HepG2 (cell line): ENCODE data around the gene RREB1. TPM values are rescaled to one million over a fixed set of nuclear protein-coding genes. Genes with fewer than 3 reads are reported as not detected.

Experiments used
- HNF1A ChIP-seq, 2 experiments: sonication (generic) in 1 of 2; formaldehyde crosslinking in 1 of 2; IDR thresholded peaks; 2 replicates each; pipeline versions ENCODE4 v1.4.0 to v1.6.1; 2016 to 2020; ENCODE audit warnings: borderline replicate concordance in 1 of 2, low read depth in 1 of 2, mild to moderate bottlenecking in 1 of 2, missing genetic modification reagents in 1 of 2
- NFKB2 ChIP-seq: sonication (generic); formaldehyde crosslinking; IDR thresholded peaks from 2 replicates; pipeline ENCODE4 v1.4.0; 2020; ENCODE audit warnings: missing genetic modification reagents, borderline replicate concordance
- NFYB ChIP-seq: sonication (generic); formaldehyde crosslinking; IDR thresholded peaks from 2 replicates; pipeline ENCODE4 v1.4.0; 2020; ENCODE audit warnings: missing genetic modification reagents
- NRL ChIP-seq: sonication (generic); formaldehyde crosslinking; IDR thresholded peaks from 2 replicates; pipeline ENCODE4 v1.5.0; 2020; ENCODE audit warnings: missing genetic modification reagents, mild to moderate bottlenecking, moderate library complexity, borderline replicate concordance
- PITX1 ChIP-seq: sonication (generic); formaldehyde crosslinking; IDR thresholded peaks from 2 replicates; pipeline ENCODE4 v1.5.1; 2020; ENCODE audit warnings: mild to moderate bottlenecking, missing genetic modification reagents
- PRMT3 ChIP-seq: sonication (generic); formaldehyde crosslinking; IDR thresholded peaks from 2 replicates; pipeline ENCODE4 v1.8.1; 2022; ENCODE audit warnings: low read depth, mild to moderate bottlenecking, moderate library complexity, missing genetic modification reagents, borderline replicate concordance
- TEF ChIP-seq: sonication (generic); formaldehyde crosslinking; IDR thresholded peaks from 2 replicates; pipeline ENCODE4 v1.5.0; 2020; ENCODE audit warnings: missing genetic modification reagents
- TIGD3 ChIP-seq: sonication (generic); formaldehyde crosslinking; IDR thresholded peaks from 2 replicates; pipeline ENCODE4 v1.5.1; 2020; ENCODE audit warnings: mild to moderate bottlenecking, missing genetic modification reagents, borderline replicate concordance
- ZNF180 ChIP-seq: sonication (generic); formaldehyde crosslinking; IDR thresholded peaks from 2 replicates; pipeline ENCODE4 v1.4.0; 2020; ENCODE audit warnings: low read depth, missing genetic modification reagents, borderline replicate concordance
- ZNF296 ChIP-seq: sonication (generic); formaldehyde crosslinking; conservative IDR thresholded peaks from 2 replicates; pipeline ENCODE4 v1.5.0; 2020; ENCODE audit warnings: mild to moderate bottlenecking, missing genetic modification reagents
- ZNF543 ChIP-seq: sonication (generic); formaldehyde crosslinking; IDR thresholded peaks from 2 replicates; pipeline ENCODE4 v1.4.0; 2020; ENCODE audit warnings: mild to moderate bottlenecking, missing genetic modification reagents
- ZNF552 ChIP-seq: sonication (generic); formaldehyde crosslinking; IDR thresholded peaks from 2 replicates; pipeline ENCODE4 v1.9.0; 2022; ENCODE audit warnings: missing genetic modification reagents, mild to moderate bottlenecking, borderline replicate concordance
- ZNF557 ChIP-seq: sonication (generic); formaldehyde crosslinking; IDR thresholded peaks from 2 replicates; pipeline ENCODE4 v1.4.0; 2020; ENCODE audit warnings: missing genetic modification reagents
- ZNF710 ChIP-seq: sonication (generic); formaldehyde crosslinking; IDR thresholded peaks from 2 replicates; pipeline ENCODE4 v1.5.0; 2020; ENCODE audit warnings: mild to moderate bottlenecking, missing genetic modification reagents, borderline replicate concordance
- ZNF790 ChIP-seq: sonication (generic); formaldehyde crosslinking; IDR thresholded peaks from 2 replicates; pipeline ENCODE4 v1.8.0; 2022; ENCODE audit warnings: missing genetic modification reagents, mild to moderate bottlenecking, borderline replicate concordance
- ZNF839 ChIP-seq: sonication (generic); formaldehyde crosslinking; IDR thresholded peaks from 2 replicates; pipeline ENCODE4 v1.4.0; 2020; ENCODE audit warnings: missing genetic modification reagents, mild to moderate bottlenecking, borderline replicate concordance
- polyA plus RNA-seq, 8 experiments: library from polyadenylated mRNA; depleted of rRNA in 3 of 8; stranded (reverse) in 7 of 8; unstranded in 1 of 8; fragments of >200 nt; fragmentation: Illumina TruSeq in 4 of 8; extraction: Trizol in 4 of 8; gene quantifications; 2 replicates each; pipeline versions ENCODE4 v1.2.1 to v1.2.3, GENCODE V29; 2011 to 2016; ENCODE audit warnings: low read depth in 4 of 8, missing spikeins in 1 of 8, mixed read lengths in 1 of 8; ENCODE audit not compliant: insufficient read depth in 1 of 8
- total RNA-seq, 5 experiments: library from RNA; depleted of rRNA; stranded (reverse); fragments of >200 nt; fragmentation: Illumina TruSeq; extraction: Trizol; gene quantifications; 2 replicates each; pipeline ENCODE4 v1.2.3, GENCODE V29; 2016; ENCODE audit warnings: low read depth in 1 of 5

RREB1 gene
- total and polyA plus RNA-seq, 2 of the 13 experiments (the other 11 are each of a cell fraction or from before 2014, with no cell fraction given): 6.1 to 23.2 TPM

- TF ChIP-seq PRMT3 (CRISPR knock-in tag): no peak
- no peak for TF ChIP-seq HNF1A (IDR thresholded peaks at IDR 0.05; ENCODE audit: low read depth)
- no peak for TF ChIP-seq HNF1A (CRISPR knock-in tag; IDR thresholded peaks at IDR 0.05; ENCODE audit: borderline replicate concordance)
- no peak for TF ChIP-seq TEF
- TF ChIP-seq ZNF180 (CRISPR knock-in tag): no peak
- no peak for TF ChIP-seq ZNF557 (CRISPR knock-in tag)
- no peak for TF ChIP-seq ZNF710 (CRISPR knock-in tag)
- TF ChIP-seq NFKB2 (CRISPR knock-in tag): no peak
- TF ChIP-seq ZNF790 (CRISPR knock-in tag): no peak
- TF ChIP-seq PITX1: no peak
- TF ChIP-seq ZNF543 (CRISPR knock-in tag): no peak
- TF ChIP-seq NFYB (CRISPR knock-in tag): no peak
- no peak for TF ChIP-seq ZNF839 (CRISPR knock-in tag)
- TF ChIP-seq NRL (CRISPR knock-in tag): no peak
- no peak for TF ChIP-seq ZNF552
- TF ChIP-seq ZNF296 (CRISPR knock-in tag): no peak
- TF ChIP-seq TIGD3: no peak
Measured at GRCh38 chr6:7258231-7258763, 150.5 kb downstream of the RREB1 start (continued).
